ENCODE measurements around the gene COMMD10.

The COMMD10 gene

DNA sequence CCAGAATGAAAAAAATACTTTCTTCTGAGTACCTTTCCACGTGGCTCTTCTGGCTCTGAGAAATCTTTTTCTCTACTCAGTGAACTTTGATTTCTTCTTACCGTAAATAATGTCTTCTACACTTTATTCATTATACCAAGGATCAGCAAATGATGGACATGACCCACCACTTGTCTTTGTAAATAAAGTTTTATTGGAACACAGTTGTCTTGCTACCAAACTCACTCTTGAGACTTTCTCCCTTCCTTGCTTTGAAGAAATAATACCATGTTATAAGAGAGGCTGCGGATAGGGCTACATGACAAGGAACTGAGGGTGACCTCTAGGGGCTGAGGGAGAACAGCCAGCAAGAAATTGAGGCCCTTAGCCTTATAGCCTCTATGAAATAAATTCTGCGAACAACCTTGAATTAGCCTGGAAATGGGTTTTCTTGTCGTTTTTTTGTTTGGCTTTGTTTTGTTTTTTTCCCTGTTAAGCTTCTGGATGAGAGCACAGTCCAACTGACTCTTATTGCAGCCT lies 212.5 kb downstream of the COMMD10 start:
- no peak for DNase-seq

GRCh38 chr5:116299746-116300640 lies 215.2 kb downstream of the COMMD10 start:
- no peak for DNase-seq

DNA sequence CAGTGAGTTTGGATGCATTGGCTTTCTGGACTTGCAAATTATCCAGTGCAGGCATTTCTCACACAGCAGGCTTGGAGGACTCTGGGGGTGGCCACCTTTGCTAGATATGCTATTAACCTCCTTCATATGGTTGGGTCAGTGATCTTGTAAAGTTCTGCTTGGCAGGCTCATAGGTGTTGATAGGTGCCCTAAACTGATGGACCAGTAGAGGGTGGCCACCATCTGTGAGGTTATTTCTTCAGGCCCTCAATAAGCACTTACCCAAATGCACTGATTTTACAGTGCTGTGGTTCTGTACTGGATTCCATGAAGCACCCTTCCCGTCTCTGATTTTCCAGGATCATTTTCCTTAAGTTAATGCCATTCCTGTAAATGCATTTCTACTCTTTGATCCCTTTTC lies 216.3 kb downstream of the COMMD10 start:
- no peak for DNase-seq

- no peak for DNase-seq
Observed at GRCh38 chr5:116303340-116303739, 218.5 kb downstream of the COMMD10 start.

DNA sequence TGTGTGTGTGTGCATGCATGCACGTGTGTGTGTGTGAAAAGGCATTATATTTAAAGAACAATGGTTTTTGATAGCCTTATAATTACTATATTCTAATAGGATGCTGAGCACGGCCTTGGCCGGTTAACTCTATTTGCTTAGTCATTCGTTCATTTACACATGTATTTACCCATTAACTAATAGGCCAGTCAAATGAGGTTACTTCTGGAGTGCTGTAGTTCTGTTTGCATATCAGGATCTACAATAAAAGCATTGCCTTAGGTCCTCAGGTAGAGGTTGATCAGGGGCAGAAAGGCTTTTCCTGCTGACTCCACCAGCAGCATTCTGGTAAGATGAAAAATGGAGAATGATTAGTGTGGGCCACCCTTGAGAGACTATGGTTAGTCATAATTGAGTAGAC lies 219.0 kb downstream of the COMMD10 start:
- DNase-seq, result no peak

DNA sequence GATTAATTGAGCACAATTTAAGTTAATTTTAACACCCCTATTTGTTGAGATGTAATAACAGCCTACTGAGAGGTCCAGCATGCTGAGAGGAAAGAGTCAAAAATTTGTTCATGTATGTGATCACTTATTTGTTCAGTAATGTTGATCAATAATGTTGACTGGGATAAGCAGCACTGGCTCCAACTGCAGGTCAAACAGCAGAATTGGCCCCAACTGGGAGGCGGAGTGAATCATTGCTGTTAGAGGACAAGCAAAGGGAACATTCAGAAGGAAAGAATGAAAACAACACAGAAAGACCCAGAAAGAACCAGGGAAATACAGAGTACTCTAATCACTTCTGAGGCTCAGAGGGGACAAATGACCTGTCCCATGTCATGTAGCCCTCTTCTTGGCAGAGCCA lies 221.1 kb downstream of the COMMD10 start:
- DNase-seq, result no peak

- no peak for DNase-seq
Observed at GRCh38 chr5:116306846-116307245, 222.0 kb downstream of the COMMD10 start.

GRCh38 chr5:116308391-116308790 lies 223.6 kb downstream of the COMMD10 start:
- DNase-seq, result no peak

DNA sequence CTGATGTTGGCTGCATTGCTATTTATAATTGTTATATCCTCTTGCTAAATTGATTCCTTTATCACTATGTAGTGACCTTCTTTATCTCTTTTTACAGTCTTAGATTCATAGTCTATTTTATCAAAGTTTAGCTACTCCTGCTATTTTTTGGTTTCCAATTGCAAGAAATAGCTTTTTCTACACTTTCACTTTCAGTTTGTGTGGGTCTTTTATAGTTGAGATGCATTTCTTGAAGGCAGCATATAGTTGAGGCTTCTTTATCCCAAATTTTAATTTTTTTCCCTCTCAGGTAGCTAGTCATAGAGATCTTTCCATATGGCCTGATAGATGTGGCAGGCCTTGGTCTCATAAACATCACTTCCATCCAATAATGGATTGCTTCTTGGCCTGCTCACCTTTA lies 228.5 kb downstream of the COMMD10 start:
- no peak for DNase-seq

GRCh38 chr5:116315531-116315930 lies 230.7 kb downstream of the COMMD10 start:
- no peak for DNase-seq

DNA sequence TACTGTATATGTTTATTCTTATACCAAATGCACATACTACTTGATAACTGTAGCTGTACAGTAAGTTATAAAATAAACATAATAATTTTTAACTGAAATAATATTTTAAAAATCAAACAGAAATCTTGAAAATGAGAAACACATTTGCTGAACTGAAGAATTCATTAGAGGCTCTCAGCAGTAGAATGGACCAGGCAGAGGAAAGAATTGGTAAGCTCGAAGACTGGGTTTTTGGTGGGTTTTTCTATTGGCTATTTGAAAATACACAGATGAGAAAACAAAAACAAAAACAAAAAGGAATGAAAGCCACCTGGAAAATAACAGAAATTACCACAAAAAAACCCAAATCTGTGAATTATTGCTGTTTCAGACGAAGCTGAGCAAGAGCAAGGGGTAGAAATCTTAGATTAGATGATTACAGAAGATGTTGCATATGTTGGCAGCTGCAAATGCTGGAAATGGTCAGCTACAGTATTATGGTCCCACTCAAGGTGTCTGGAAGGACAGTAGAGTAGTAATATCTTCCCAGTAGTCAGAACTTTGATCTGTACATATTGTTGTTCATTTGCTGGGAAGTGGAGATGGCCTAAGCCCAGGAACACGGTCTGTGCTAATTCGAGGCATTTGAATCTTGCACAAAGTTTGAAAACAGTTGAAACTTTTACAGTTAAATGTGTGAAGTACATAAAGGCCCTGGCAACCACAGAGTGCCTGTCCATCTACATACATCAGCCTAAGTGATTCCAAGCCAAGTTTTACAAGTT lies 233.4 kb downstream of the COMMD10 start:
- no peak for DNase-seq

- no peak for DNase-seq
Observed at GRCh38 chr5:116320486-116320885, 235.7 kb downstream of the COMMD10 start.

DNA sequence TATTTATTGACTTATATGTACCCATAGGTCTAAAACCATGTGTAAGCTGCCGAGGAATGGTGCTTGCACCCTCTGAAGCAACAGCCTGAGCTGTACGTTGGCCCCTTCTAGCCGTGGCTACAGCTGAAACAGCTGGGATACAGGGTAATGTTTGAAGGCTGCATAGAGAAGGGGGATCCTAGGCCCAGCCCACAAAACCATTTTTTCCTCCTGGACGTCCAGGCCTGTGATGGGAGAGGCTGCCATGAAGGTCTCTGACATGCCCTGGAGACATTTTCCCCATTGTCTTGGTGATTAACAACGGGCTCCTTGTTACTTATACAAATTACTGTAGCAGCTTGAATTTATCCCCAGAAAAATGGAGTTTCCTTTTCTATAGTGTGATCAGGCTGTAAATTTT lies 244.7 kb downstream of the COMMD10 start:
- no peak for DNase-seq

- no peak for DNase-seq
Observed at GRCh38 chr5:116340799-116341198, 256.0 kb downstream of the COMMD10 start.
